ENCODE data around the gene CTDSPL.

Gene CTDSPL

DNA sequence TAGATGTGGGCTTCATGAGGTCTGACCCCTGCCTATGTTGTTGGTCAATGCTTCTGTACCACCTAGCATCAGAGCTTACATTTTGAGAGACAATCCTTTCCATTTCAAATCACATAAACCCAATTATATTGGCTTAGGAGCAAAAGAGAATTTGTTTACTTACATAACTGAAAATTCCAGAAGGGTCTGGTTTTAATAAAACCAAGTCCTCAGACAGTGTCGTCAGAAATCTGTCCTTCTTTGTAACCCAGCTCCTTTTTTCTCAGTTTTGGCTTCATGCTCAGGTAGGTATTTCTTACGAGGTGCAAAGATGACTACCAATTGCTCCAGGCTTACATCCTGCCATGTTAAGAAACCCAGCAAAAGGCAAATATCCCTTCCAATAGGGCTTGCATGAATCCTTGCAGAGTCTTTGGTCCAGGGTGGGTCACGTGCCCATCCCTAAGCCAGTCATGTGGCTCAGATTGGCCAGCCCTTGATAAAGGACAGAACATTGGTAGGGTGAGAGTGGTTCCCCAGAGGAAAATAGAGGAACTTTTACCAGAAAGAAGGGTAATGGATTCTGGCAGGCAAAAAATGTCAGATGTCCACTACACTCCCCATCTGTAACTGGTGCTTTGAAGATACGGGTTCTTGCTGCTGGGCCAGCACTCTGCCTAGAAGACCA lies 78.7 kb downstream of the CTDSPL start:
- DNase-seq (ENCODE audit: low spot score) = no peak
- in situ Hi-C loops (cut with MboI; ENCODE audit: low sequenced_read_pairs, unreplicated experiment) = no loop called here
- TF ChIP-seq, protein P1, sequence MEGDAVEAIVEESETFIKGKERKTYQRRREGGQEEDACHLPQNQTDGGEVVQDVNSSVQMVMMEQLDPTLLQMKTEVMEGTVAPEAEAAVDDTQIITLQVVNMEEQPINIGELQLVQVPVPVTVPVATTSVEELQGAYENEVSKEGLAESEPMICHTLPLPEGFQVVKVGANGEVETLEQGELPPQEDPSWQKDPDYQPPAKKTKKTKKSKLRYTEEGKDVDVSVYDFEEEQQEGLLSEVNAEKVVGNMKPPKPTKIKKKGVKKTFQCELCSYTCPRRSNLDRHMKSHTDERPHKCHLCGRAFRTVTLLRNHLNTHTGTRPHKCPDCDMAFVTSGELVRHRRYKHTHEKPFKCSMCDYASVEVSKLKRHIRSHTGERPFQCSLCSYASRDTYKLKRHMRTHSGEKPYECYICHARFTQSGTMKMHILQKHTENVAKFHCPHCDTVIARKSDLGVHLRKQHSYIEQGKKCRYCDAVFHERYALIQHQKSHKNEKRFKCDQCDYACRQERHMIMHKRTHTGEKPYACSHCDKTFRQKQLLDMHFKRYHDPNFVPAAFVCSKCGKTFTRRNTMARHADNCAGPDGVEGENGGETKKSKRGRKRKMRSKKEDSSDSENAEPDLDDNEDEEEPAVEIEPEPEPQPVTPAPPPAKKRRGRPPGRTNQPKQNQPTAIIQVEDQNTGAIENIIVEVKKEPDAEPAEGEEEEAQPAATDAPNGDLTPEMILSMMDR (IDR thresholded peaks at IDR 0.05; ENCODE audit: borderline replicate concordance, control extremely low read depth, extremely low read depth, insufficient read depth, missing control alignments) = no peak

DNA sequence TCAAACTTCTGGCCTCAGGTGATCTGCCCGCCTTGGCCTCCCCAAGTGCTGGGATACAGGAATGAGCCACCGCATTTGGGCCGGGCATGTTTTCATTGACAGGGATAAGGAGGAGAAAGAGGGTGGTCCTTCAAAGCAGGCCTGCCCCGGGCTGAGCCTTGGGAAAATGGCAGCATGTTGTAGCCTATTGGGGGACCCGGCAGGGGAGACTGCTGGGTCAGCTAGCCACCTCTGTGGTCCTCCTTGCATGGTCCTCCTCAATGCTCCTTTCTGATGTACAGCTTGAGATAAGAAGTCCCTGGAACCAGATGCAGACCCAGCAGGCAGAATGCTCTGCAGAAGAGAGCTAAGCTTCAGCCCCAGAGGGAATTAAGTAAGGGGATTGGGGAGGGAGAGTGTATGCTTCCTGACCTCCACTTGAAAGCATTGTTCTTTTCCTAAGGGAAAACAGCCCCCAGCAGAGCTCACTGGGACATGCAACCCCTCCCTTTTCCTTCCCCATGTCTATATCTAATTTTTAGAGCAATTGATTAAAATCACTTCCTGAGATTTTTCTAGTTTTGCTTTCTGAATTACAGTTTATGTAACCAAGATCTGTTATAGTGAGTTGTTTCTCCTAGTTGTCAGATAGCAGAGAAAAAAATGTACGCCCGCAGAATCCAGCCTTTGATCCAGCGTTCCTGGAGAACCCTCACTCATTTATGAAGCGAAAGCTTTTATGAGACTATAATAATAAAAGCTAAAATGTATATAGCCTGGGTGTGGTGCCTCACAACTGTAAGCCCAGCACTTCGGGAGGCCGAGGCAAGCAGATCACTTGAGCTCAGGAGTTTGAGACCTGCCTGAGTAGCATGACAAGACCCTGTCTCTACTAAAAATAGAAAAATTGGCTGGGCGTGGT lies 80.2 kb downstream of the CTDSPL start:
- TF ChIP-seq, protein P1 (IDR thresholded peaks at IDR 0.05; ENCODE audit: borderline replicate concordance, control extremely low read depth, extremely low read depth, insufficient read depth, missing control alignments) = no peak
- DNase-seq (ENCODE audit: low spot score) = no peak
- in situ Hi-C loops (cut with MboI; ENCODE audit: low sequenced_read_pairs, unreplicated experiment) = no loop called here

DNA sequence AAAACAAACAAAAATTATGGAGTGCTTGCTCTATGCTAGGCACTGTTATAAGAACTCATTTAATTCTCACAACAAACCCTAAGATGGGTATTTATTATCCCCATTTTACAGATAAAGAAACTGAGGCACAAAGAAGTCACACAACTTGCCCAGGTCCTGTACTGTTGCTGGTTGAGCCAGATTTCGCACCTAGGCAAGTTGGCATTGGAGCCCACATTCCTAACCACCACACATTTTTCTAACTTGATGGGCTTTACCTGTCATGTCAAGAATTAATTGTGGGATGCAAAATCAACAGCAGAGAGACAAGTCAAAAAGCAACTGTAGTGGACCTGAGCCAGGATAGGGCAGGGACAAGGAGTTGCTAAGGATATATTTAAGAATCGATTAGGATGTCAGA lies 81.0 kb downstream of the CTDSPL start:
- in situ Hi-C loops (cut with MboI; ENCODE audit: low sequenced_read_pairs, unreplicated experiment) = no loop called here
- TF ChIP-seq, protein P1 (IDR thresholded peaks at IDR 0.05; ENCODE audit: borderline replicate concordance, control extremely low read depth, extremely low read depth, insufficient read depth, missing control alignments) = no peak
- no peak for DNase-seq (ENCODE audit: low spot score)

DNA sequence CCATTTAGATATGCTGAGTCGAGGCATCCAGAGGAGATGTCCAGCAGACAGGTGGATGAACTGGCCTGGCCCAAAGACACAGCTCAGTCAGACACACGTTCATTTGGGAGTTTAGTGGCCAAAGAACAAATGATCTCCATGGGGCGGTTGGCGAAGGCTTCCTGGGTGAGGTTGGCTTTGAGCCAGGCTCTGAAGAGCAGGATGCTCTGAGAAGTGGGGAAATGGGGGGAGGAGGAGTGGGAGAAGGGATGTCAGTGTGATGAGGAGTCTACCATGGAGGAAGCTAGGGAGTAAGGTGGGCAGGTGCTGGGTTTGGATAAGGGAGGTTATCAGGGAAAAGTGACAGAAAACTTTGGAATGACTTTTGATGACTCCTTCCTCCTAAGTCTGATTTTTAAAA lies 81.4 kb downstream of the CTDSPL start:
- in situ Hi-C loops (cut with MboI; ENCODE audit: low sequenced_read_pairs, unreplicated experiment) = no loop called here
- no peak for DNase-seq (ENCODE audit: low spot score)
- TF ChIP-seq, protein P1 (IDR thresholded peaks at IDR 0.05; ENCODE audit: borderline replicate concordance, control extremely low read depth, extremely low read depth, insufficient read depth, missing control alignments) = no peak

DNA sequence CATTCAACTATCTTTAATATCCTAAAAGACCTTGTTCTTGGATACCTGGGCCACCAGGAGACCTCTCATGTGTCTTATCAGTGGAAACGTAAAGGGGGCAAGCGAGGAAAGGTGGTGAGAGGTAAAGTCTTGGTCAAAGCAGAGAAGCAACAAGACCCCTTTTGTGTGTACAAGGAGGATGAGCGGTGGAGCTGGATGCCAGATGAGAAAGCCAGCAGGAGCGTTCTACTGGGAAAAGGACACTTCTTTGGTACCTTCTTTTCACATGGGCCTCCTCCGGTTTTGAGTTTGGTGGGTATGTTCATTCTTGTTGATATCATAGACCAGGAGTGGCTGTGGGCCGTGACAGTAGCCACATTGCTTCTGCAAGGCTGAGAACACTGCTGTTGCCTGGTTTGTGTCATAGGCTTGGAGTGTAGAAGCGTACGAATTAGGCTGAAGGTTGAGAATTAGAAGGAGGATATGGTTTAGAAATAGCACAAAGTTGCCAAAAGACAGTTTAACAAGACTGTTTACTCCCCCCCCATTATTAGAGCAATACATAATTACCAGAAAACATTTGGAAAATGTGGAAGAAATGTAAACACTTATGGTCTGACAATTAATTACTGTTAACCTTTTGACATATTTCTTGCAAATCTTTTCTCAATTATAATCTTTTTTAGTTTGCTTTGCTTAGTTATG lies 82.1 kb downstream of the CTDSPL start:
- TF ChIP-seq, protein P1 (IDR thresholded peaks at IDR 0.05; ENCODE audit: borderline replicate concordance, control extremely low read depth, extremely low read depth, insufficient read depth, missing control alignments) = no peak
- in situ Hi-C loops (cut with MboI; ENCODE audit: low sequenced_read_pairs, unreplicated experiment) = no loop called here

DNA sequence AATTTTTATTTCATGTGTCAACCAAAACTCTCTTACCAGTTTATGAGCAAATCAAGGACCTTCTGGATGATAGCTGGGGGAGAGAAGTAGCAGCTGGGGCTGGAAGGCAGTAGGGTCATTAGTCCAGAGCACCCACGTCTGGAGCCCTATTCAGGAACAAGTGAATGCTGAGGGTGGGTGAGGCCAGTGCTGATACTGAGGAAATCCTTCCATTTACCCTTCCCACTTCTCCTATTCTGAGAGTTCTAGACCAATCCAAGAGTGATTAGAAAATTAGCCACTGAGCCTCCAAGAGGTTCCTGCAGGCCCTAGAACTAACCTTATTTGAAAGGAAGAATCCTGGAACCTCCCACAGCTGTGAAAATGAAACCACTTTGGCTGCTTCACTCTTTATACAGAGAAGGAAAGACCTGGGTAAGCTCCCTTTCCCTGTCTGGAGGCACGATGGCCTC lies 82.7 kb downstream of the CTDSPL start:
- TF ChIP-seq, protein P1 (IDR thresholded peaks at IDR 0.05; ENCODE audit: borderline replicate concordance, control extremely low read depth, extremely low read depth, insufficient read depth, missing control alignments) = no peak
- in situ Hi-C loops (cut with MboI; ENCODE audit: low sequenced_read_pairs, unreplicated experiment) = no loop called here
- DNase-seq (ENCODE audit: low spot score) = no peak

More for the DNA sequence above, 82.1 kb downstream of the CTDSPL start:
- no peak for DNase-seq (ENCODE audit: low spot score)

All from GM13976 (cell line).